Dermis blood vessel endothelial cell (primary cell): ENCODE results near the gene SPSB2. TPM values are rescaled to one million over a fixed set of nuclear protein-coding genes. Genes with fewer than 3 reads are reported as not detected.
"Not testable (repeated sequence)": the region's sequence is repeated elsewhere in the genome, so short reads cannot be mapped to it uniquely, and the experiment has no call there.

Source experiments
- DNase-seq: peaks from one replicate; pipeline ENCODE4 v3.0.0; 2010
- total RNA-seq: library from RNA; depleted of rRNA; stranded (reverse); fragments of >200 nt; gene quantifications from 2 replicates; pipeline ENCODE4 v1.2.3, GENCODE V29; 2014

SPSB2 gene
- total RNA-seq, 1 donor from 2014 or later = 6.0 TPM

- peak; percentile 88 for DNase-seq
Observed at GRCh38 chr12:6869049-6870021, 3.8 kb downstream of the SPSB2 start.

- DNase-seq = peak; percentile 32
Observed at GRCh38 chr12:6868211-6869048, 4.7 kb downstream of the SPSB2 start.

- DNase-seq = peak; percentile 86
Observed at GRCh38 chr12:6867413-6868210, 5.5 kb downstream of the SPSB2 start, which contains the start of gene TPI1. Gene TPI1 (plus strand): TSS chr12:6867531. CDS start chr12:6867567, 36 bp downstream.

GRCh38 chr12:6866920-6867412 lies 6.1 kb downstream of the SPSB2 start:
- DNase-seq = no peak

- no peak for DNase-seq
Observed at GRCh38 chr12:6866163-6866919, 6.8 kb downstream of the SPSB2 start.

GRCh38 chr12:6865307-6865706 lies 7.8 kb downstream of the SPSB2 start:
- DNase-seq = not testable (repeated sequence)

- no peak for DNase-seq
Observed at GRCh38 chr12:6863586-6864321, 9.3 kb downstream of the SPSB2 start.

- DNase-seq = no peak
Observed at GRCh38 chr12:6863033-6863432, 10.1 kb downstream of the SPSB2 start.

- DNase-seq = no peak
Observed at GRCh38 chr12:6861391-6861790, 11.7 kb downstream of the SPSB2 start.

- DNase-seq = no peak
Observed at GRCh38 chr12:6860942-6861341, 12.2 kb downstream of the SPSB2 start.

- DNase-seq = no peak
Observed at GRCh38 chr12:6860116-6860515, 13.0 kb downstream of the SPSB2 start.

GRCh38 chr12:6858799-6859198 lies 14.3 kb downstream of the SPSB2 start:
- DNase-seq = no peak

GRCh38 chr12:6855322-6855721 lies 17.8 kb downstream of the SPSB2 start:
- no peak for DNase-seq

- DNase-seq = no peak
Observed at GRCh38 chr12:6854036-6854435, 19.1 kb downstream of the SPSB2 start.

- no peak for DNase-seq
Observed at GRCh38 chr12:6853626-6854025, 19.5 kb downstream of the SPSB2 start.

GRCh38 chr12:6852651-6853354 lies 20.3 kb downstream of the SPSB2 start:
- peak; percentile 50 for DNase-seq

GRCh38 chr12:6851921-6852650 lies 21.0 kb downstream of the SPSB2 start, which contains the start of gene USP5:
Gene USP5 (plus strand): TSS chr12:6852150. CDS start chr12:6852180, 30 bp downstream.
- peak; percentile 100 for DNase-seq

- peak; percentile 99 for DNase-seq
Observed at GRCh38 chr12:6851153-6851920, 21.8 kb downstream of the SPSB2 start, which contains the start of gene CDCA3. Gene CDCA3 (minus strand): TSS chr12:6851286. CDS start chr12:6850952, 334 bp downstream.
